ENCODE results near the gene IL18RAP.

The IL18RAP gene, protein sequence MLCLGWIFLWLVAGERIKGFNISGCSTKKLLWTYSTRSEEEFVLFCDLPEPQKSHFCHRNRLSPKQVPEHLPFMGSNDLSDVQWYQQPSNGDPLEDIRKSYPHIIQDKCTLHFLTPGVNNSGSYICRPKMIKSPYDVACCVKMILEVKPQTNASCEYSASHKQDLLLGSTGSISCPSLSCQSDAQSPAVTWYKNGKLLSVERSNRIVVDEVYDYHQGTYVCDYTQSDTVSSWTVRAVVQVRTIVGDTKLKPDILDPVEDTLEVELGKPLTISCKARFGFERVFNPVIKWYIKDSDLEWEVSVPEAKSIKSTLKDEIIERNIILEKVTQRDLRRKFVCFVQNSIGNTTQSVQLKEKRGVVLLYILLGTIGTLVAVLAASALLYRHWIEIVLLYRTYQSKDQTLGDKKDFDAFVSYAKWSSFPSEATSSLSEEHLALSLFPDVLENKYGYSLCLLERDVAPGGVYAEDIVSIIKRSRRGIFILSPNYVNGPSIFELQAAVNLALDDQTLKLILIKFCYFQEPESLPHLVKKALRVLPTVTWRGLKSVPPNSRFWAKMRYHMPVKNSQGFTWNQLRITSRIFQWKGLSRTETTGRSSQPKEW

GRCh38 chr2:102422910-102423309 is at the start of gene IL18RAP:
TSS of gene IL18RAP (plus strand) at chr2:102423160. CDS start at chr2:102423278, 118 bp downstream.
- DNase-seq = no peak

GRCh38 chr2:102376052-102376591 is 46.8 kb upstream of the IL18RAP start:
- no peak for DNase-seq

DNA sequence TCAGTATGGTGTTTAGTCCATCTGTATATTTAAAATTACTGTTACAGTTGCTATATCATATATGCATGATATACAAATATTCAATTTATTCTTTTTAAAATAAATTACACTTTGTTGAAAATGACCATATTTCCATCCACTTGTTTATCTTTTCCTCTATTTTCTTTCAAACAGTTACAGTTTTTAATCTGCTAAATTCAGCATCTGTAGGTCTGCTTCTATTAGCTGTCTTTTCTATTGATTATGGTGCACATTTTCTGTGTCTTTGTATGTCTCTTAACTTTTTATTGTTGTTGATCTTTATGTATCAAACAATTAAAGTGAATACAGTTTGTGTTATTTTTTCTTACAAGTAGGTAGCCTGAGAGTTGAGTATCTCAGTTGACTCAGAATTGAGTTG is 39.2 kb upstream of the IL18RAP start:
- no peak for DNase-seq

DNA sequence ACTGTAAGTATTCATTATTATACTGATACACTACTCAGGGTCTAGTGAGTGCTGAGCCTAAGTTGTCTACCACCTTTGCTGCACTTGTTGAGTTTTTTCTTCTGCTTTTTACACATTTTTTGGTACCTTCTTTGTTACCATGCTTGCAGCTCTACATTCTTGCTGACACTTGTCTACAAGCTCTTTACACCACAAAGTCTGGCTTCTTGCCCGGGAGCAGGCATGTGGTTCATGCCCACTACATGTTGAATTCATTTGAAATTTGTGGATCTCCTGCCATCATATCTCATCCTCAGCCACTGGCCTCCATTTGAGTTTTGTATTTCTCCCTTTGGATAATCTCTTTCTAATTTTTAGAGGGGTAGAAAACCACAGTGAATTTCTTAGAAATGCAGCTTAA is 37.4 kb upstream of the IL18RAP start:
- DNase-seq = no peak

GRCh38 chr2:102386004-102386403 is 37.0 kb upstream of the IL18RAP start:
- DNase-seq = no peak

- DNase-seq = no peak
Measured at GRCh38 chr2:102386867-102387541, 36.0 kb upstream of the IL18RAP start.

- DNase-seq = no peak
Measured at GRCh38 chr2:102387763-102388546, 35.0 kb upstream of the IL18RAP start.

DNA sequence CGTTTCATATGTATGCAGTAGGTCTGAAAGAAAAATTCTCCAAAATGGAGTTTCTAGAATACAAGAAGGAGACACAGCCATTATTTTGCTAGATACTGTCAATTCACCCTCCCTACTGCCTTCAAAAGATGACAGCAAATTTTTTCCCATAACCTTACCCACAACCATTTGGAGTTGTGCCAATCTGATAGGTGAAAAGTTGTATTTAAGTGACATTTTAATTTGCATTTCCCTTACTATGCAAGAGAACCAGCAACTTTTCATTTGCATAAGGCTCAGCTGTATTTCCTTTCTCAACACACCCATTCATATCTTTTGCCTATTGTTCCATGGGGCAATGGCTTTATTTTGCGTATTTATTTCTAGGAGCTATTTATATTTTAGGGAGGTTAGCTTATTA is 31.4 kb upstream of the IL18RAP start:
- no peak for DNase-seq

DNA sequence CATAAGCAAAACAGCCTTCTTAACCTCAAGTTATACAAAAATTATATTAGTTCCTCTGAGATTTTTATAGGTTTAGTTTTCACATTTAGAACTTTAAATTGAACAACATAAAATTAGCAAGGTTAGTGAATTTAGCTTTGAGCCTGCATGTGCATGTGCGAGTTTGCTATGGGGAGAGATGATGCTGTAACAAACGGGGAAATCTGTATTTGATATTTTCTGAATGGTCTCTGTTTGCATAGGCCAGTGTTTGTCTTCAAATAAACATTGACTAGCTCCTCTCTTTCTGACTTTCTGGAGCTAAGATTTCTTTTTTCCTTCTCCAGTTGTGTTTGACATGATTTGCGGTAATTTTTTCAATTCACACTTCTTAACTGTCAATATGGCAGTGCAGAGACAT is 30.9 kb upstream of the IL18RAP start:
- peak in 1 of 2 experiments; percentile 25 for DNase-seq

GRCh38 chr2:102392942-102393341 is 30.0 kb upstream of the IL18RAP start:
- no peak for DNase-seq

DNA sequence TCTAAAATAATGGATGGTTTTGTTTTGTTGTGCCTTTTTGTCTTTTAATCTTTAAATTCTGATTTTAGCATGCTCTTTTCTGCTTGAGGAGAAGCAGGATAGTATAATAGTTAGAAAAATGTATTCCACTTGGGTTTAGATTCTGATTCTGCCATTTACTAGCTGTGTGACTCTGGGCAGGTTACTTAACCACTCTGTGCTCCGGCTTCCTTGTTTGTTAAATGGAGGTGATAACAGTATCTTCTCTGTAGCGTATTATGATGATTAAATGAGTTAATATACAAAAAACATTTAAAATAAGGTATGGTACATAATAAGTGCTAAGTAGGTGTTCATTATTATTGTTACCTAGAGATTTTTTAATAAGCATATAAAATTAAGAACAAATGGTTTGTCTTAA is 26.9 kb upstream of the IL18RAP start:
- DNase-seq = no peak

GRCh38 chr2:102397209-102397608 is 25.8 kb upstream of the IL18RAP start:
- no peak for DNase-seq

DNA sequence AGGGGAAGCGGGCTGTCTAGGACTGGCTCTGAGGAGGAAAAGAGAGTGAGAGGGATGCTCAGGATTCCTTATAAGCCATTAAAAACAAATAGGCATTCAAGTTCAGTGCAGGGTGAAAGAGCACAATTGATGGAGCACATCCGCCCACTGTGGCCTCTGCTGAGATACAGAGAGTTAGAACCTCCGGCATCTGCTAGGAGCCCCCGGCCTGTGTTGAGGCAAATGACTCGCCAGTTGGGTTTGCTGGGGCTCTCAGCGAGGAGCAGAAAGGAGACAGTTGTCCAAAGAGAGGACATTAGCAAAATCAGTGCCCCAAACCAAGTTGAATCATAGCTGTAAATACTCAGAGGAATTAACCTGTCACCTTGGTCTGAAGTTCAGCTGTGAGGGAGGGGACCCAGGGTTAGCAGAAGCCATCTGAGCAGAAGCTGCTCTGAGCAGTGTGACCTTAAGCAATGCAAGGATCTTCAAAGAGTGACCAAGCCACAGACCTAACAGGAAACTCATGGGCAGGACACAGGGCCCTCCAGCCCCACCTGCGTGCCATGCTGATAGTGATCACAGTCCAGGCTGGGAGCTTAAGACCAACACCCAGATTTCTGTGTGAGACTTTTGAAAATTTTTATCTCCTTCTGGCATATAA is 23.3 kb upstream of the IL18RAP start:
- DNase-seq = no peak

DNA sequence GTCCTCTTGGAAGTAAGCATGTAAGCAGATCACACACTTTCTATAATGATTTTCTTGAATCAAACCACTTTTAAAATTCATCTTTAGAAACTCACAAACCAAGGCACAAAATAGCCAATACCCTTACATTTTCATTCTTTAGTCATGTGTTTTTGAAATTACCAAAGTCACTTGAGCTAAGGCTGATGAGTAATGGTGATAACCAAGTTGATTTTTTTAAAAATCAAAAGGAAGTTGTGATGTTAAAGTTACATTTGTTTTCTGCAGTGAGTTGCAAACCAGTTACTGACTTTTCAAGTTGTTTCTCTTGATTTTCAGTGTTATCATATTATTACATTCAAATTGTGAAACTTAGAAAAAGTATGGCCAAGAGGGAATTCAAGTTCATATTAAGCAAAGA is 21.5 kb upstream of the IL18RAP start:
- no peak for DNase-seq

- DNase-seq = no peak
Measured at GRCh38 chr2:102401865-102402264, 21.1 kb upstream of the IL18RAP start.

DNA sequence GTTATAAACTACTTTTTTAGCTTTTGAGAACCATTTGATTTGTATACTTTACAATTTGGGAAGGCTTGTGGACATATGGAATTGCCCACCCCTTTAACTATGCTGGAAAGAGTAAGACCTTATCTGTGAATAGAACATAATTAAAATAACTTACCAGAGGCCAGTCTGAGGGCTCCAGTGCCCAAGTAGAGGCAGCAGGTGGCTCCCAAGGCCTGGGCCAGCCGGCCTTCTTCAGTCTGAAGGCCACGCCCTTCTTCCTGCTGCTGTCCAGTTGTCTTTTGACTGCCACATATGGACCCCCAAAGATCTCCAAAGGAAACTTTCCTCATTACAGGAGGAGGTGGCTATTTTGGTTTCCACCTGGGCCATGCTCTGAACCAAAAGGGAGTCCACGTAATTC is 12.0 kb upstream of the IL18RAP start:
- DNase-seq = no peak

GRCh38 chr2:102412199-102412598 is 10.8 kb upstream of the IL18RAP start:
- DNase-seq = no peak

GRCh38 chr2:102417946-102418345 is 5.0 kb upstream of the IL18RAP start:
- no peak for DNase-seq

DNA sequence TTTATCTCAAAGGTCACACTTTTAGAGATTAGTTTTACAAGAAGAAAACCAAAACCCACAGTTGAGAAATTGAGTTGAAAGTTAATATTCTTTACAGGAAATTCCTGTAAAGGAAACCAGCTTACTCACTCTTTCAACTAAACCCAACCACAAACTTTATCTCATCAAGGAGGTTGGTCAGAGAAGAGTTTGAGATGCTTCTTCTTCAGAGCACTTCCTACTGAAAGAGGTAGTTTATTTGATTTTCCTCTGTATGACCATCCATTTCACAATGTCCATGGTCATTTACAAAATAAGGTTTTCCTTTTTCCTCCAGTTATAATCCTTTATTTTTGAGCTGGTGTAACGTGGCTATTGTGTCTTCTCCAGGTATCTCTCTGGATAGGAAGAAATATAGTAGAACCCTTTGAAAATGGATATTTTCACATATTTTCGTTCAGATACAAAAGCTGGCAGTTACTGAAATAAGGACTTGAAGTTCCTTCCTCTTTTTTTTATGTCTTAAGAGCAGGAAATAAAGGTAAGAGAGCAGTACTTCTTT is 4.5 kb upstream of the IL18RAP start:
- DNase-seq = no peak

GRCh38 chr2:102420290-102420689 is 2.7 kb upstream of the IL18RAP start:
- DNase-seq = no peak

- DNase-seq = no peak
Measured at GRCh38 chr2:102421890-102422759, 835 bp upstream of the IL18RAP start.

Data from NCI-H1930 (cell line).